ENCODE results near the gene PIGS.

DNA sequence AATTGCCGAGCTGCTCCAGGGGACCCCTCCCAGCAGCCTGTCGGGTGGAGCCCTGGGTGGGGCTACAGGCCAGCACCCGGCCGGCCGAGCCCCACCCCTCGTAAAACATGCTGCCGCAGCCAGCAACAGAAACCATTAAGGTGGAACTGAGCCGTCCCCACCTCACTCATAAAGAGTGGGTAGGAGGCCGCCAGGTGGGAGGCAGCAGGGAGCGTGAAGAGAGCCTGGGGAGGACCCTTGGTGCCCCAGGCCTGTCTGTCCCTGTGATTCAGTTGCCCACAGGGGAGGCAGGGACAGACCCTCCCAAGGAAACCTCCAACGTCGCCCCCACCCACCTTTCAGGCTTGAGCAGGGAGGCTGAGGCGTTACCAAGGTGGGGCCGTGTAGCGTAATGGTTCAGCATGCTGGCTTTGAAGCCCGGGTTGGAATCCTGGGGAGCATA, 56.7 kb downstream of the PIGS start:
- no peak for TF ChIP-seq YY1 (IDR thresholded peaks at IDR 0.05)
- TF ChIP-seq, protein P1, sequence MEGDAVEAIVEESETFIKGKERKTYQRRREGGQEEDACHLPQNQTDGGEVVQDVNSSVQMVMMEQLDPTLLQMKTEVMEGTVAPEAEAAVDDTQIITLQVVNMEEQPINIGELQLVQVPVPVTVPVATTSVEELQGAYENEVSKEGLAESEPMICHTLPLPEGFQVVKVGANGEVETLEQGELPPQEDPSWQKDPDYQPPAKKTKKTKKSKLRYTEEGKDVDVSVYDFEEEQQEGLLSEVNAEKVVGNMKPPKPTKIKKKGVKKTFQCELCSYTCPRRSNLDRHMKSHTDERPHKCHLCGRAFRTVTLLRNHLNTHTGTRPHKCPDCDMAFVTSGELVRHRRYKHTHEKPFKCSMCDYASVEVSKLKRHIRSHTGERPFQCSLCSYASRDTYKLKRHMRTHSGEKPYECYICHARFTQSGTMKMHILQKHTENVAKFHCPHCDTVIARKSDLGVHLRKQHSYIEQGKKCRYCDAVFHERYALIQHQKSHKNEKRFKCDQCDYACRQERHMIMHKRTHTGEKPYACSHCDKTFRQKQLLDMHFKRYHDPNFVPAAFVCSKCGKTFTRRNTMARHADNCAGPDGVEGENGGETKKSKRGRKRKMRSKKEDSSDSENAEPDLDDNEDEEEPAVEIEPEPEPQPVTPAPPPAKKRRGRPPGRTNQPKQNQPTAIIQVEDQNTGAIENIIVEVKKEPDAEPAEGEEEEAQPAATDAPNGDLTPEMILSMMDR (IDR thresholded peaks at IDR 0.05; ENCODE audit: low read depth, low read length, missing input control) = no peak
- TF ChIP-seq RAD21 (IDR thresholded peaks at IDR 0.05) = no peak
